ENCODE data around the gene PHLDA3. TPM values are rescaled to one million over a fixed set of nuclear protein-coding genes. Genes with fewer than 3 reads are reported as not detected.

Gene PHLDA3
- total and polyA plus RNA-seq, 2 donors from 2014 or later: 25.6 to 27.3 TPM

DNA sequence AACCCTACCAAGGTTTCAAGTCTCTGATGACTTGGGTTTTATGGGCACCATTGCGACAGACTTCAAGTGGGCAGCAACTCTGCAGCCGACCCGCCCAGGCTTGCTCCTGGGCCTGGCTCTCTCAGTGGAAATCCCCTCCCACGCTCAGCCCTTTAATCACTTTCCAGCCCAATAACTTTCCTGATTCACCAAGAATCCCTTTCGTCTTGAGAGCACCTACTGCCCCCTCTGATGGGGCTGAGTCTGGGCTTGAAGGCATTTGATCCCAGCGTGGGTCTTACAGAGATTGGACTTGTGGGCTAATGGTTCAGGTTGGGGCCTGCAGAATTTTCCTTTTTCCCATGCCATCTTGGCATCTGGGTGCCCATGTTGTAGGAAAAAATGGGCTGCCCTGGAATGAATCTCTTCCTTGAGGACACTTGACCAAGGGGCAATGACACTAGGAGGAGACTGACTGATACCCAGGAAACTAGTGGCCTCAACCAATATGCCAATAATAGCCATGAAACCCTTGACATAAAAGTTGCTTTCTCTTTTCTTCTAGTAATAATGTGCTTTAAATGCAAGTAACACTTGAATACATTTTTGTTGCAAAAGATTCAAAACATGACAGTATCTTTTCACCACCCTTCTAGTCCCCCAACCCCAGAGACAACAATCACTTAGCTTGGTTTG, 7.8 kb upstream of the PHLDA3 start:
- Histone ChIP-seq H3K27ac (ENCODE audit: low read depth in 2 of 2, low read length in 2 of 2) (no peak overlapping the region), H3K4me1 (ENCODE audit: control insufficient read depth in 2 of 3, insufficient read depth in 2 of 3, low read depth in 1 of 3, low read length in 3 of 3) (peaks cover 0 to 7% (median 0%) of the 10 kb centered on the region in 3 donors), H3K36me3 (ENCODE audit: control insufficient read depth in 2 of 3, insufficient read depth in 3 of 3, low read length in 3 of 3) (no peaks in the 10 kb centered on the region), H3K4me3 (ENCODE audit: low read length in 3 of 3) (no peak overlapping the region), H3K27me3 (ENCODE audit: control insufficient read depth, insufficient read depth, low read length) (peaks cover 3% of the 10 kb centered on the region), H3K9me3 (ENCODE audit: control insufficient read depth in 2 of 3, insufficient read depth in 1 of 3, low read length in 3 of 3) (no peaks in the 10 kb centered on the region), H3K9ac (ENCODE audit: low read length in 3 of 3) (no peak overlapping the region)
- TF ChIP-seq, protein P1, sequence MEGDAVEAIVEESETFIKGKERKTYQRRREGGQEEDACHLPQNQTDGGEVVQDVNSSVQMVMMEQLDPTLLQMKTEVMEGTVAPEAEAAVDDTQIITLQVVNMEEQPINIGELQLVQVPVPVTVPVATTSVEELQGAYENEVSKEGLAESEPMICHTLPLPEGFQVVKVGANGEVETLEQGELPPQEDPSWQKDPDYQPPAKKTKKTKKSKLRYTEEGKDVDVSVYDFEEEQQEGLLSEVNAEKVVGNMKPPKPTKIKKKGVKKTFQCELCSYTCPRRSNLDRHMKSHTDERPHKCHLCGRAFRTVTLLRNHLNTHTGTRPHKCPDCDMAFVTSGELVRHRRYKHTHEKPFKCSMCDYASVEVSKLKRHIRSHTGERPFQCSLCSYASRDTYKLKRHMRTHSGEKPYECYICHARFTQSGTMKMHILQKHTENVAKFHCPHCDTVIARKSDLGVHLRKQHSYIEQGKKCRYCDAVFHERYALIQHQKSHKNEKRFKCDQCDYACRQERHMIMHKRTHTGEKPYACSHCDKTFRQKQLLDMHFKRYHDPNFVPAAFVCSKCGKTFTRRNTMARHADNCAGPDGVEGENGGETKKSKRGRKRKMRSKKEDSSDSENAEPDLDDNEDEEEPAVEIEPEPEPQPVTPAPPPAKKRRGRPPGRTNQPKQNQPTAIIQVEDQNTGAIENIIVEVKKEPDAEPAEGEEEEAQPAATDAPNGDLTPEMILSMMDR (IDR thresholded peaks at IDR 0.05; ENCODE audit: borderline replicate concordance, extremely low read depth, insufficient read depth): no peak
- no peak for FAIRE-seq
- peak in 3 of 5 donors; percentile 54 to 81 (median 77) for DNase-seq
- intact Hi-C loops (cut with DNase I): no loop called here

DNA sequence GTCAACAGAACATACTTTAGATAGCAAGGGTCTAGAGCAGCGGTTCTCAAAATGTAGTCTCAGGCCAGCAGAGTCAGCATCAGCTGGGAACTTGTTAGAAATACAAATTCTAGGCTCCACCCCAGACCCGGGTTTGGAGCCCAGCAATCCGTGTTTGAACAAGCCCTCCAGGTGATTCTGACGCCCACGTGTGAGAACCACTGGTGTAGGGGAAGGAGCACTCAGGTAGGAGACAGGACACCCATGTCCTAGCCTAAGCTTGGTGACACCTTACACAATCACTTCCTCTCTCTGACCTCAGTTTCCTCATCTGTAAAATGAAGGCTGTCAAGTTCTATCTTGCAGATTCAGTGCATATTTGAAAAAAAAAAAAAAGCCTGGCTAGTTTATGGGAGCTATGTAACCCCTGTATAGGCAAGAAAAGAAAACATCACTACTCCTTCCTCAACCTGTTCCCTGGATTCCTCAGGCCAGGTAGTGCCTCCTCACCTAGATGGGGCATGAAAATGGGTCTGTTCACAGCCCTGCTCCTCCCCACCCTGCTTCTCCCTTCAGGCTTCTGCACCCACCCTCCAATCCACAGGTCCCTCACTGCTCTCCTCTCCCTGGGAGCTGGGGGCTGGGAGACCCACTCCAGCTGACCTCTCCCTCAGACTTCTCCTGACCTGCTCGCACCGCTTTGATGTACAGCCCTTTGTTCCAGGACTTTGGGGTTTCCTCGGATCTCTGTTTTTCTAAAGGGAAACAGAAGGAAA, 7.1 kb upstream of the PHLDA3 start:
- DNase-seq (peak in 1 of 5 donors; percentile 29), FAIRE-seq (no peak)
- intact Hi-C loops (cut with DNase I): no loop called here
- peaks cover 0 to 4% (median 0%) of the 10 kb centered on the region in 3 donors for H3K4me1 ChIP-seq (ENCODE audit: control insufficient read depth in 2 of 3, insufficient read depth in 2 of 3, low read depth in 1 of 3, low read length in 3 of 3)
- peaks cover 1% of the 10 kb centered on the region for H3K27me3 ChIP-seq (ENCODE audit: control insufficient read depth, insufficient read depth, low read length)
- H3K4me3 ChIP-seq (ENCODE audit: low read length in 3 of 3): no peak overlapping the region
- H3K9ac ChIP-seq (ENCODE audit: low read length in 3 of 3): no peak overlapping the region
- H3K9me3 ChIP-seq (ENCODE audit: control insufficient read depth in 2 of 3, insufficient read depth in 1 of 3, low read length in 3 of 3): no peaks in the 10 kb centered on the region
- no peak overlapping the region for H3K27ac ChIP-seq (ENCODE audit: low read depth in 2 of 2, low read length in 2 of 2)
- no peaks in the 10 kb centered on the region for H3K36me3 ChIP-seq (ENCODE audit: control insufficient read depth in 2 of 3, insufficient read depth in 3 of 3, low read length in 3 of 3)
- TF ChIP-seq, protein P1 (IDR thresholded peaks at IDR 0.05; ENCODE audit: borderline replicate concordance, extremely low read depth, insufficient read depth): no peak

DNA sequence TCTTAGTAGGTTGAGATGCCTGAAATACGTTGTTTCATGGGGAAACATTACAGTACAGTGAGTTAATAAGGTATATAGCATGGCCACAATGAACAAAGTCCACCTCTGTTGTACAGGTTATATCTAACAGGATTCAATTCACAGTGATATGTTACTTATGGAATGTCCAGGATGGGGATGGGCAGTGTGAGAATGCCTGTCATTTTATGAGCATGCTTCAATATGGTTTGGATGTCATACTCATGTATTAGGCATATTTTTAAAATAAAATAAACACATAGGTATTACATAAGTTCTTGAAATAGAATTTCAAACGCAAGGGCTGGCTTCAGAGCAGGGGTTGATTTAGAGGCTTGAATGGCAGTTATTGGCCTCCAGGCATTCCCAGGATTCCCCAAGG, 6.1 kb upstream of the PHLDA3 start:
- intact Hi-C loops (cut with DNase I): no loop called here
- H3K9ac ChIP-seq (ENCODE audit: low read length in 3 of 3): no peak overlapping the region
- no peak for DNase-seq
- H3K27ac ChIP-seq (ENCODE audit: low read depth in 2 of 2, low read length in 2 of 2): no peak overlapping the region
- H3K27me3 ChIP-seq (ENCODE audit: control insufficient read depth, insufficient read depth, low read length): no peaks in the 10 kb centered on the region
- no peaks in the 10 kb centered on the region for H3K4me1 ChIP-seq (ENCODE audit: control insufficient read depth in 2 of 3, insufficient read depth in 2 of 3, low read depth in 1 of 3, low read length in 3 of 3)
- no peaks in the 10 kb centered on the region for H3K36me3 ChIP-seq (ENCODE audit: control insufficient read depth in 2 of 3, insufficient read depth in 3 of 3, low read length in 3 of 3)
- no peaks in the 10 kb centered on the region for H3K9me3 ChIP-seq (ENCODE audit: control insufficient read depth in 2 of 3, insufficient read depth in 1 of 3, low read length in 3 of 3)
- no peak for FAIRE-seq
- TF ChIP-seq, protein P1 (IDR thresholded peaks at IDR 0.05; ENCODE audit: borderline replicate concordance, extremely low read depth, insufficient read depth): no peak
- H3K4me3 ChIP-seq (ENCODE audit: low read length in 3 of 3): no peak overlapping the region
